PC-3 (cell line): Measurements from ENCODE around the gene GAA. TPM values are rescaled to one million over a fixed set of nuclear protein-coding genes. Genes with fewer than 3 reads are reported as not detected.

Source experiments
- ATAC-seq: fragments of 200-7000 bp; cut with Tn5 transposase; 2 replicates; pipeline ENCODE4 v1.9.1; 2020; ENCODE audit warnings: mild to moderate bottlenecking, moderate library complexity
- BruUV-seq: library from RNA; stranded (reverse); fragments of 400-500 nt; replicated peaks from 2 replicates; lab custom pipeline; 2021; lab: Mats Ljungman, UMichigan
- CTCF ChIA-PET: fragments of 300-600 bp; sonication (Branson Sonifier 250); formaldehyde crosslinking; loops from one replicate; lab custom pipeline; 2022; ENCODE audit warnings: antibody characterized with exemption; lab: Charles Lee
- POLR2A ChIA-PET: fragments of 300-600 bp; sonication (Branson Sonifier 250); formaldehyde crosslinking; loops from one replicate; lab custom pipeline; 2022; ENCODE audit warnings: antibody characterized with exemption; ENCODE audit not compliant: unreplicated experiment; lab: Charles Lee
- DNase-seq: peaks from one replicate; pipeline ENCODE4 v3.0.0-alpha.2; 2015
- H2AFZ ChIP-seq: fragments of 300-600 bp; sonication (generic); 2 replicates; pipeline ENCODE4 v1.6.0; 2016; ENCODE audit warnings: antibody characterized with exemption, low read length
- H3F3A ChIP-seq: fragments of 300-600 bp; sonication (generic); one replicate; pipeline ENCODE4 v1.6.0; 2017; ENCODE audit warnings: antibody characterized with exemption, low read length, control low read depth, mild to moderate bottlenecking; ENCODE audit not compliant: unreplicated experiment
- H3K27ac ChIP-seq: fragments of 300-600 bp; sonication (generic); 2 replicates; pipeline ENCODE4 v1.5.1; 2016; ENCODE audit warnings: mild to moderate bottlenecking, low read length
- H3K27me3 ChIP-seq: fragments of 300-600 bp; sonication (generic); 2 replicates; pipeline ENCODE4 v1.6.1; 2016; ENCODE audit warnings: low read length, mixed read lengths
- H3K36me3 ChIP-seq: fragments of 300-600 bp; sonication (generic); 2 replicates; pipeline ENCODE4 v1.6.1; 2016; ENCODE audit warnings: low read depth, mixed run types, low read length, mixed read lengths
- H3K4me1 ChIP-seq: fragments of 300-600 bp; sonication (generic); 2 replicates; pipeline ENCODE4 v1.5.1; 2016; ENCODE audit warnings: low read length; ENCODE audit not compliant: insufficient read depth
- H3K4me2 ChIP-seq: fragments of 300-600 bp; sonication (generic); 2 replicates; pipeline ENCODE4 v1.6.0; 2016; ENCODE audit warnings: low read length
- H3K4me3 ChIP-seq: fragments of 300-600 bp; sonication (generic); 2 replicates; pipeline ENCODE4 v1.5.1; 2016; ENCODE audit warnings: mild to moderate bottlenecking, low read length, mixed read lengths
- H3K79me2 ChIP-seq: fragments of 300-600 bp; sonication (generic); 2 replicates; pipeline ENCODE4 v1.6.1; 2017; ENCODE audit warnings: low read length, mixed read lengths
- H3K9ac ChIP-seq: fragments of 300-600 bp; sonication (generic); 2 replicates; pipeline ENCODE4 v1.6.0; 2016; ENCODE audit warnings: mild to moderate bottlenecking, low read length
- H3K9me2 ChIP-seq: fragments of 300-600 bp; sonication (generic); replicated peaks from 2 replicates; pipeline ENCODE4 v1.6.1; 2016; ENCODE audit warnings: mixed run types, low read length, mixed read lengths
- H3K9me3 ChIP-seq: fragments of 300-600 bp; sonication (generic); 2 replicates; pipeline ENCODE4 v1.6.1; 2016; ENCODE audit warnings: low read length, mixed read lengths
- H4K20me1 ChIP-seq: fragments of 300-600 bp; sonication (generic); 2 replicates; pipeline ENCODE4 v1.6.1; 2016; ENCODE audit warnings: low read length, mixed read lengths
- CTCF ChIP-seq: fragments of 300-600 bp; sonication (generic); conservative IDR thresholded peaks from 2 replicates; pipeline ENCODE4 v1.5.1; 2017; ENCODE audit warnings: antibody characterized with exemption, low read depth, mild to moderate bottlenecking, low read length
- EZH2 ChIP-seq: fragments of 300-600 bp; sonication (generic); IDR thresholded peaks from one replicate; pipeline ENCODE4 v1.6.1; 2017; ENCODE audit warnings: antibody characterized with exemption, mild to moderate bottlenecking, low read length; ENCODE audit not compliant: unreplicated experiment
- EZH2phosphoT487 ChIP-seq: fragments of 300-600 bp; sonication (generic); IDR thresholded peaks from 2 replicates; pipeline ENCODE4 v1.6.1; 2018; ENCODE audit warnings: mild to moderate bottlenecking, antibody characterized with exemption, low read length, borderline replicate concordance
- intact Hi-C: fragments of 100-400 bp; cut with micrococcal nuclease; formaldehyde crosslinking; loops from 2 replicates; pipeline ENCODE4 v1.9.0; 2023
- total RNA-seq: library from RNA; depleted of rRNA; stranded (reverse); fragments of >200 nt; gene quantifications from 2 replicates; pipeline ENCODE4 v1.2.3, GENCODE V29; 2014

GAA gene
- total RNA-seq, 1 experiment from 2014 or later = 76.2 TPM

GRCh38 chr17:80064696-80065095, 36.7 kb upstream of the GAA start:
- Histone ChIP-seq H3K9me3 (no peaks in the 10 kb centered on the region), H3K27me3 (no peaks in the 10 kb centered on the region), H4K20me1 (no peaks in the 10 kb centered on the region), H3F3A (no peaks in the 10 kb centered on the region), H3K27ac (no peak overlapping the region), H3K4me3 (peak overlapping the region; percentile 11; the same call in 1 of the 2 replicates), H3K4me1 (peaks cover 15% of the 10 kb centered on the region; the same call in 1 of the 2 replicates), H3K9ac (no peak overlapping the region), H3K4me2 (peak overlapping the region; percentile 43), H3K36me3 (no peaks in the 10 kb centered on the region), H3K9me2 (no peaks in the 10 kb centered on the region), H2AFZ (peak overlapping the region; percentile 44), H3K79me2 (no peaks in the 10 kb centered on the region)
- ATAC-seq (no peak; the same call in 1 of the 2 replicates), DNase-seq (no peak)
- TF ChIP-seq CTCF = no peak
- no peak for TF ChIP-seq EZH2
- no peak for TF ChIP-seq EZH2phosphoT487
- CTCF ChIA-PET = no interaction called here
- POLR2A ChIA-PET = no interaction called here
- intact Hi-C loops = no loop called here
- BruUV-seq = no TSS peak

GRCh38 chr17:80065478-80066170, 35.8 kb upstream of the GAA start:
- no peak for TF ChIP-seq EZH2
- intact Hi-C loops = no loop called here
- DNase-seq (no peak), ATAC-seq (no peak)
- Histone ChIP-seq H3K9me2 (no peaks in the 10 kb centered on the region), H3K4me1 (peaks cover 15% of the 10 kb centered on the region; the same call in 1 of the 2 replicates), H3F3A (no peaks in the 10 kb centered on the region), H3K27ac (no peak overlapping the region), H4K20me1 (no peaks in the 10 kb centered on the region), H3K27me3 (no peaks in the 10 kb centered on the region), H3K4me2 (no peak overlapping the region), H2AFZ (no peak overlapping the region), H3K79me2 (no peaks in the 10 kb centered on the region), H3K9ac (no peak overlapping the region), H3K36me3 (no peaks in the 10 kb centered on the region), H3K4me3 (no peak overlapping the region), H3K9me3 (no peaks in the 10 kb centered on the region)
- BruUV-seq = no TSS peak
- CTCF ChIA-PET = no interaction called here
- POLR2A ChIA-PET = no interaction called here

GRCh38 chr17:80067393-80067986, 33.9 kb upstream of the GAA start:
- Histone ChIP-seq H3K4me2 (peak overlapping the region; percentile 32; the same call in 1 of the 2 replicates), H3K9me3 (no peaks in the 10 kb centered on the region), H3K27ac (no peak overlapping the region), H3K4me1 (peaks cover 22% of the 10 kb centered on the region; the same call in 1 of the 2 replicates), H4K20me1 (no peaks in the 10 kb centered on the region), H3F3A (no peaks in the 10 kb centered on the region), H3K36me3 (no peaks in the 10 kb centered on the region), H3K9ac (no peak overlapping the region), H2AFZ (0 out of 2 replicates have a peak overlapping the region, but pooled peaks have one; percentile 20), H3K9me2 (no peaks in the 10 kb centered on the region), H3K27me3 (no peaks in the 10 kb centered on the region), H3K4me3 (no peak overlapping the region), H3K79me2 (no peaks in the 10 kb centered on the region)
- TF ChIP-seq EZH2 (no peak), CTCF (no peak), EZH2phosphoT487 (no peak)
- CTCF ChIA-PET = no interaction called here
- intact Hi-C loops = no loop called here
- POLR2A ChIA-PET = no interaction called here
- no peak for ATAC-seq
- DNase-seq = peak; percentile 61
- no TSS peak for BruUV-seq
